Skeletal muscle tissue (tissue), 4 donors: ENCODE measurements around the gene PPP4R3A. TPM values are rescaled to one million over a fixed set of nuclear protein-coding genes. Genes with fewer than 3 reads are reported as not detected.
"Not testable (repeated sequence)": the region's sequence is repeated elsewhere in the genome, so short reads cannot be mapped to it uniquely, and the experiment has no call there.

Experiments
- H3K27ac ChIP-seq: one replicate; pipeline ENCODE4 v1.7.0; 2013; ENCODE audit warnings: mild to moderate bottlenecking, low read depth, low read length, inconsistent platforms
- H3K27me3 ChIP-seq, 3 donors: one replicate each; pipeline ENCODE4 v1.7.0; 2013; ENCODE audit warnings: low read length in 3 of 3; ENCODE audit not compliant: control insufficient read depth in 3 of 3, insufficient read depth in 3 of 3
- H3K36me3 ChIP-seq, 3 donors: one replicate each; pipeline ENCODE4 v1.7.0; 2013; ENCODE audit warnings: low read length in 3 of 3; ENCODE audit not compliant: control insufficient read depth in 3 of 3, insufficient read depth in 3 of 3
- H3K4me1 ChIP-seq, 3 donors: one replicate each; pipeline ENCODE4 v1.7.0; 2013; ENCODE audit warnings: low read length in 3 of 3, mild to moderate bottlenecking in 3 of 3; ENCODE audit not compliant: control insufficient read depth in 3 of 3, insufficient read depth in 3 of 3
- H3K4me3 ChIP-seq, 3 donors: one replicate each; pipeline ENCODE4 v1.7.0; 2013; ENCODE audit warnings: low read length in 3 of 3
- H3K9ac ChIP-seq, 3 donors: one replicate each; pipeline ENCODE4 v1.7.0; 2013; ENCODE audit warnings: low read length in 3 of 3, mild to moderate bottlenecking in 3 of 3, moderate library complexity in 2 of 3, low read depth in 1 of 3
- H3K9me3 ChIP-seq, 3 donors: one replicate each; pipeline ENCODE4 v1.7.0; 2013; ENCODE audit warnings: low read length in 3 of 3; ENCODE audit not compliant: control insufficient read depth in 3 of 3
- total RNA-seq: library from RNA; depleted of rRNA; stranded (reverse); fragments of >200 nt; gene quantifications from one replicate; pipeline ENCODE4 v1.2.3, GENCODE V29; 2014
- donor health status: Osteomylitis.

Gene PPP4R3A
- total RNA-seq, 1 donor from 2014 or later: 75.2 TPM

GRCh38 chr14:91508105-91508504, 2.0 kb downstream of the PPP4R3A start:
- Histone ChIP-seq H3K27me3 (no peaks in the 10 kb centered on the region), H3K27ac (peak overlapping the region; percentile 99), H3K36me3 (peaks cover 2 to 4% (median 4%) of the 10 kb centered on the region in 3 donors), H3K9ac (peak overlapping the region; percentile 94 to 97 (median 97)), H3K4me3 (peak overlapping the region; percentile 73 to 96 (median 88)), H3K9me3 (no peaks in the 10 kb centered on the region), H3K4me1 (peaks cover 16 to 26% (median 24%) of the 10 kb centered on the region in 3 donors)

- Histone ChIP-seq H3K4me3 (peak overlapping the region in 1 of 3 donors; percentile 27), H3K36me3 (peaks cover 2 to 5% (median 4%) of the 10 kb centered on the region in 3 donors), H3K27me3 (no peaks in the 10 kb centered on the region)
These were observed 3.9 kb downstream of the PPP4R3A start for GRCh38 chr14:91506226-91506625.

GRCh38 chr14:91503000-91503504, 7.1 kb downstream of the PPP4R3A start:
- Histone ChIP-seq H3K27me3 (no peaks in the 10 kb centered on the region), H3K27ac (no peak overlapping the region), H3K9ac (no peak overlapping the region), H3K9me3 (no peaks in the 10 kb centered on the region), H3K4me3 (no peak overlapping the region), H3K36me3 (peaks cover 2 to 7% (median 2%) of the 10 kb centered on the region in 3 donors), H3K4me1 (peaks cover 18 to 20% (median 20%) of the 10 kb centered on the region in 3 donors)

More at GRCh38 chr14:91506226-91506625, 3.9 kb downstream of the PPP4R3A start:
- H3K9ac ChIP-seq: no peak overlapping the region
- no peak overlapping the region for H3K27ac ChIP-seq
- peaks cover 19 to 26% (median 24%) of the 10 kb centered on the region in 3 donors for H3K4me1 ChIP-seq
- H3K9me3 ChIP-seq: no peaks in the 10 kb centered on the region

- Histone ChIP-seq H3K27me3 (no peaks in the 10 kb centered on the region), H3K9ac (no peak overlapping the region), H3K4me3 (no peak overlapping the region), H3K9me3 (no peaks in the 10 kb centered on the region), H3K4me1 (peaks cover 20 to 26% (median 24%) of the 10 kb centered on the region in 3 donors), H3K27ac (no peak overlapping the region), H3K36me3 (peaks cover 2 to 7% (median 2%) of the 10 kb centered on the region in 3 donors)
These were observed 7.9 kb downstream of the PPP4R3A start for GRCh38 chr14:91501951-91502930.

- Histone ChIP-seq H3K4me1 (peaks cover 24 to 27% (median 26%) of the 10 kb centered on the region in 3 donors), H3K4me3 (no peak overlapping the region), H3K9ac (no peak overlapping the region), H3K9me3 (no peaks in the 10 kb centered on the region), H3K27me3 (no peaks in the 10 kb centered on the region), H3K36me3 (peaks cover 0 to 7% (median 2%) of the 10 kb centered on the region in 3 donors), H3K27ac (no peak overlapping the region)
These were observed 8.8 kb downstream of the PPP4R3A start for GRCh38 chr14:91501348-91501747.

- Histone ChIP-seq H3K9me3 (no peaks in the 10 kb centered on the region), H3K4me1 (peaks cover 29 to 39% (median 31%) of the 10 kb centered on the region in 3 donors), H3K27ac (no peak overlapping the region), H3K36me3 (peaks cover 0 to 3% (median 0%) of the 10 kb centered on the region in 3 donors), H3K4me3 (no peak overlapping the region), H3K27me3 (no peaks in the 10 kb centered on the region), H3K9ac (no peak overlapping the region)
These were observed 13.3 kb downstream of the PPP4R3A start for GRCh38 chr14:91496790-91497189.

GRCh38 chr14:91494392-91495065, 15.6 kb downstream of the PPP4R3A start:
- H3K4me3 ChIP-seq, H3K27me3 ChIP-seq, H3K27ac ChIP-seq, H3K9ac ChIP-seq, H3K36me3 ChIP-seq, H3K9me3 ChIP-seq: not testable (repeated sequence)
- peaks cover 26 to 39% (median 29%) of the 10 kb centered on the region in 3 donors for H3K4me1 ChIP-seq

GRCh38 chr14:91493169-91493568, 16.9 kb downstream of the PPP4R3A start:
- H3K27ac ChIP-seq: no peak overlapping the region
- peaks cover 26 to 39% (median 29%) of the 10 kb centered on the region in 3 donors for H3K4me1 ChIP-seq
- no peaks in the 10 kb centered on the region for H3K27me3 ChIP-seq
- H3K9ac ChIP-seq: no peak overlapping the region
- no peak overlapping the region for H3K4me3 ChIP-seq
- no peaks in the 10 kb centered on the region for H3K9me3 ChIP-seq
- peaks cover 0 to 7% (median 3%) of the 10 kb centered on the region in 3 donors for H3K36me3 ChIP-seq

- Histone ChIP-seq H3K36me3 (peaks cover 5 to 44% (median 36%) of the 10 kb centered on the region in 3 donors), H3K4me3 (no peak overlapping the region)
These were observed 25.4 kb downstream of the PPP4R3A start for GRCh38 chr14:91484744-91485143.

More at GRCh38 chr14:91484744-91485143, 25.4 kb downstream of the PPP4R3A start:
- H3K9me3 ChIP-seq: no peaks in the 10 kb centered on the region
- no peak overlapping the region for H3K27ac ChIP-seq
- no peaks in the 10 kb centered on the region for H3K27me3 ChIP-seq
- no peaks in the 10 kb centered on the region for H3K4me1 ChIP-seq
- no peak overlapping the region for H3K9ac ChIP-seq
